ENCODE measurements around the gene CKMT2.

Gene CKMT2

GRCh38 chr5:81308836-81309235 lies 75.7 kb downstream of the CKMT2 start:
- no peak for DNase-seq (ENCODE audit: low spot score)

- DNase-seq (ENCODE audit: low spot score) = no peak
Observed at GRCh38 chr5:81310402-81311063, 77.4 kb downstream of the CKMT2 start.

DNA sequence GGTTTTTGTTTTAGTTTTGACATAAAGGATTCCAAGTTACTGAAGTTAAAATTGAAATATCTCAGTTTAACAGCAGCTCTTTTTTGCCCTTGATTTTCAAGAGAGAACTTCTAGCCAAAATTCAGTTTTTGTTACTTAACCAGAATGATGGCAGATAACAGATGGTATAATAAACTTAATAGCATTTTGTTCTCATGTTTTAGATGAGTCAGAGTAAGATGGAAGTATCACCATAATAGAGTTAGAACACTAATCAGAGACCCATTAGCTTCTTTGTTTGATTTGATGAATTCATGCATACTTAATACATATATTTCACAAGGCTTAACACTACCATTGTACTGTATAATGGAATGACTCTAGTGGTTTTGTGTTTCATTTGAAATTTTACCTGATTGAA lies 80.2 kb downstream of the CKMT2 start:
- DNase-seq (ENCODE audit: low spot score) = no peak

GRCh38 chr5:81313686-81314085 lies 80.6 kb downstream of the CKMT2 start:
- no peak for DNase-seq (ENCODE audit: low spot score)

- DNase-seq (ENCODE audit: low spot score) = no peak
Observed at GRCh38 chr5:81314581-81314980, 81.5 kb downstream of the CKMT2 start.

GRCh38 chr5:81315336-81315735 lies 82.2 kb downstream of the CKMT2 start:
- no peak for DNase-seq (ENCODE audit: low spot score)

DNA sequence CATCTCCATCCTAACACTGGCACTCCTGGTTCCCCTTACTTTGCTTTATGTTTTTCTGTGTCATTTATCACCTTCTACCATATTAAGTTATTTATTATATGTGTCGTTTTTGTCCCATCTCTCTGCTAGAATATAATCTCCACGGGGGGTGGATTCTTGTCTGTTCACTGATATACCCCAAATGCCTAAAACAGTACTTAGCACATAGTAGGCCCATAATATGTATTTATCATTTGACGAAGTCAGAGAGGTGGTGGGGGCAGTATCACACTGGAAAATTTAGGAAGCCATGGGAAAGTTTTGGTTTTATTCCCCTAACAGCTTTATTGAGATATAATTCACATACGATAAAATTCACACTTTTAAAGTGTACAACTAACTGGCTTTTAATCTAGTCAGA lies 82.7 kb downstream of the CKMT2 start:
- no peak for DNase-seq (ENCODE audit: low spot score)

Measured in HuH-7.5 (cell line).